HG03039 (cell line): Measurements from ENCODE around the gene TOP2A.

ENCODE experiments used
- ATAC-seq: cut with Tn5 transposase; IDR thresholded peaks from one replicate; pipeline ENCODE4 v1.9.1; 2021; ENCODE audit warnings: mild to moderate bottlenecking, moderate library complexity; ENCODE audit not compliant: unreplicated experiment

The TOP2A gene

GRCh38 chr17:40453881-40454612, 36.4 kb upstream of the TOP2A start:
- ATAC-seq, result no peak

GRCh38 chr17:40452921-40453378, 35.3 kb upstream of the TOP2A start:
- no peak for ATAC-seq

DNA sequence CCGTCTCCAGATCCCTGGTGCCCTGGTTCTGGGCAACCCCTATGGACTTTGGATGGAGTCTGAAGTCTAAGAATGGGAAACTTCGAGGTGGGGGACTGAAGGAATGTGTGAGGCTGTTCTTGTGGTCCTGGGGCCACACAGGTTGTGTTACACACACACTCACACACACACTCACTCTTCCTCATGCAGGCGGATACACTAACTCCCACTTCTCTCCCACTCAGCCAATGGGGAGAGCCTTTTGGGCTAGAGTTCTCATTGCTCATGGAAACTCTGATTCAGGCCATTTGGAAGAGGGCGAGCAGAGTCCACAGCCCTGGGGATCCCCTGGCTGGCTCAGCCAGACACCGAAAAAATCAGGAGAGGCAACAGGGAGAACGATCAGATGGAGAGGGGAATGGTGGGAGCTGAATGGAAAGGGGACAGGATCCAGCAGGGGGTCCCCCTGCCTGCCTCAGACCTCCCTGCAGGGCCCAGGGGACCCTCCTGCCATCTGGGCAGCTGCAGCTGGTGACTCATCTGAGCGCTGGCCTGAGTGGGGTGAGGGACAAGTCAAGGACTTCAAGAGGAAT, 34.6 kb upstream of the TOP2A start:
- ATAC-seq, result no peak

- ATAC-seq, result no peak
These were observed 33.7 kb upstream of the TOP2A start for GRCh38 chr17:40451420-40451819.

GRCh38 chr17:40450175-40450574, 32.5 kb upstream of the TOP2A start:
- no peak for ATAC-seq

DNA sequence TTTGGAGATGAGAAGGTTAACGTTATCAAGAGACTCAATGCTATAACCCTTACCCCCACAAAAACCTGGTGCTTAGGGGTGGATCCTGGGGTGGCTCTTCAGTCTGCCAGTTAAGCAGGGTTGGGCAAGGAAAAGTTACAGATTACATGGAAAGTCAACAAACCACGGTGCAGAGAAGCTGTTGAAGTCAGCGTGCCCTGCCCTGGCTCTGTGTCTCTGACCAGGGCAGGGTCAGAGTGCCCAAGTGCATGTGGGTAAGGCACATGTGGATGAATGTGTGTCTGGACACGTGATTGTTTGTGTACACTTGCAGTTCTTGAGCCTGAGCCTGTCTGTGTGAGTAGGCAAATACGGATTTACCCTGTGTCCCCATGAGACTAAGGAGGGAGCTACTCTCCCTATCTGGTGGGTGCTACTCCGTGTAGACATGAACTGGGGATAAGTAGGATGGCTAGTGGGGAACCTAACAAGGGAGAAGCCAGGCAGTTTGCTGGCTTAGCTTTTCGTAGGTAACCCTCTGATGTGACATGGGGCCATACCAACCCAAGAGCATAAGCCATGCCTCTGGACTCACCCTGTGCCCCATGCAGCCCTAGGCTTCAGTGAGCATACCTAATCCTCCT, 31.1 kb upstream of the TOP2A start:
- no peak for ATAC-seq

DNA sequence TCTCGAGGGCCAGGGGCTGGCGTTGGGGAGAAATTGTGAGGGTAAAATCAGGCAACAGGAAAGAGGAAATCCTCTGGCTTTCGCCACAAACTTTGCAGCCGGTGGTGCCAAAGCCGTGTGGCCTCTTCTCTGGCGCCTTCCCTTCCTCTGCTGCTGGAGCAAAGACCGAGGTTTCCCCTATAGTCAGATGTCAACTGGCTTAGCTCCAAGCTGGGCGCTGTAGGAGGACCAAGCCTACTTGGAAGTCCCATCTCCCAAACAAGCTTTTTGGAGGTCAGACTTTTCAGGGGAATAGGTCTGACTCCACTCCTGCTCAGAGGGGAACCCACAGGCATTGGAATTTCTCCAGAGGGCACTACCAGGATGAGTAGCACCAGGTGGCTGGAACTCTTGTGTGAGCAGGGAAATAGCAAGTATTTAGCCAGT, 30.5 kb upstream of the TOP2A start:
- ATAC-seq, result no peak

DNA sequence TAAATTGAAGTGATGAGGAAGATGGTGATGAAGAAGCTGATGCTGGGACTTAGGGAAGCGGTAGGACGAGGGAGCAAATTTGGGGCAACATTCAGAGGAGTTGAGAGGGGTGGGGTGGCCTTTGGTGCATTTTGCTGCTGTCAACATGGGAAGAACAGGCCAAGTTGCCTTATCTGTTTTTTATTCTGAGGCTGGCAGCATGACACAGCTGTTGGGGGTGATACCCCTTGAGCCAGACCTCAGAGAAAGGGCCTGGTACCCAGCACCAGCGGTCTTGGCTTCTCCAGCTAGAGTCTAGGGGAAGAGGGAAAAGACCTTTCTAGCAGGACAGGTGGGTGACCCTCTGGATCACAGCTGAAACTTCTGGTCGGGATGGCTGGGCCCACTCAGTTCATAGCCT, 30.1 kb upstream of the TOP2A start:
- no peak for ATAC-seq

GRCh38 chr17:40447148-40447644, 29.5 kb upstream of the TOP2A start:
- ATAC-seq, result no peak

- ATAC-seq, result no peak
These were observed 28.2 kb upstream of the TOP2A start for GRCh38 chr17:40445751-40446468.

DNA sequence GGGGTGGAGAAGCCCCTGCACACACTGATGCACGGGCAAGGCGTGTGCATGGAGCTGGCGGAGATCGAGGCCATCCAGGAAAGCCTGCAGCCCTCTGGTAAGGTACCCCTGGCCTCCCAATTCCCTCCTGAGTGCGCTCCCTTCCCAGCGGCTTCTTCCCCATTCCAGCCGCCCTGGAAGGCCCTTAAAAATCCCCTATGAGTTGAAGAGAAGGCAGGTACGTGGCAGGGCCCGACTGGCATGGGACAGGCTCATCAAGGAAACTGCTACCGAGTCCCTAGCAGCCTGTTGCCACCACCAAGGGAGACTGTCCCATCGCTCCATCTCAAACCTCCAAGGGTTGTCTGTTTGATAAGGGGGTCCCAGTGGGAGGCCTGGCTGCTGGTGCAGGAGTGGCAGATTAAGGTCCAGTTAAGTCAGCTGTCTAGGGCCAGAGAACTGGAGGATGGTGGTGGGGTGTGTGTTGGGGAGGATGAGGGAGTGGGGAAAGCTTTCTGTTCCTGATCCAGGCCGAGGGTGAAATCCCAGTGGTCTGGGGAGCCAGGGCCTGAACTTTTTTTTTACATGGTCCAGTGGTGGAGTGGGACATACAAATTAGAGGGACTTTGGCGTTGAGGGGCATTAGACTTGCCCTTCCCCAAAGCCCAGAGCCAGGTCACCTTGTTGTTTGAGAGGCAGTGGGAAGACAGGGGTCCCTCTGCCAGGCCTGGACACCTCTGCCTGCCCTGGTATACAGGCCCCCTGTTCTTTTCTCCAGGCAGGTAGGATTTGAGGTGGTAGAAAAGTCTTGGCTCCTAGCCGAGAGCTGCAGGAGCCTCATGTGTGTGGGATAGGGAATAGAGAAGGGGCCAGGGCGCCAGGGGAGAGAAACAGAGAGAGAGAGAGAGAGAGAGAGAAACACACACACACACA, 26.5 kb upstream of the TOP2A start:
- no peak for ATAC-seq

DNA sequence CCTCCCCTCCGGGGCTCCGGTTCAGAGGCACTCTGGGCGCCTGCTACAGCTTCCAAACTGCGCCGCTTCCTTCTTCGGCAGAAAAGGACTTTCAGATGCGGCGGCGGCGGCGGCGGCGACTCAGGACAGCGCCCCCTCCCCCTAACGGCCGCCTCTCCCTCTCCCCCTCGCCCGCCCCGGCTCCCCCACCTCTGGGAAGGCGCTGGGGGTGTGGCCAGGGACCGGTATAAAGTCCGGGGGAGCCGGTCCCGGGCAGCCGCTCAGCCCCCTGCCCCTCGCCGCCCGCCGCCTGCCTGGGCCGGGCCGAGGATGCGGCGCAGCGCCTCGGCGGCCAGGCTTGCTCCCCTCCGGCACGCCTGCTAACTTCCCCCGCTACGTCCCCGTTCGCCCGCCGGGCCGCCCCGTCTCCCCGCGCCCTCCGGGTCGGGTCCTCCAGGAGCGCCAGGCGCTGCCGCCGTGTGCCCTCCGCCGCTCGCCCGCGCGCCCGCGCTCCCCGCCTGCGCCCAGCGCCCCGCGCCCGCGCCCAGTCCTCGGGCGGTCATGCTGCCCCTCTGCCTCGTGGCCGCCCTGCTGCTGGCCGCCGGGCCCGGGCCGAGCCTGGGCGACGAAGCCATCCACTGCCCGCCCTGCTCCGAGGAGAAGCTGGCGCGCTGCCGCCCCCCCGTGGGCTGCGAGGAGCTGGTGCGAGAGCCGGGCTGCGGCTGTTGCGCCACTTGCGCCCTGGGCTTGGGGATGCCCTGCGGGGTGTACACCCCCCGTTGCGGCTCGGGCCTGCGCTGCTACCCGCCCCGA, 25.7 kb upstream of the TOP2A start, which contains the start of gene IGFBP4:
IGFBP4 (plus strand) TSS at position 255 of the 792 bp plus-strand sequence; CDS start at position 541, 286 bp downstream.
- no peak for ATAC-seq

GRCh38 chr17:40442392-40443195, 24.9 kb upstream of the TOP2A start:
- no peak for ATAC-seq

DNA sequence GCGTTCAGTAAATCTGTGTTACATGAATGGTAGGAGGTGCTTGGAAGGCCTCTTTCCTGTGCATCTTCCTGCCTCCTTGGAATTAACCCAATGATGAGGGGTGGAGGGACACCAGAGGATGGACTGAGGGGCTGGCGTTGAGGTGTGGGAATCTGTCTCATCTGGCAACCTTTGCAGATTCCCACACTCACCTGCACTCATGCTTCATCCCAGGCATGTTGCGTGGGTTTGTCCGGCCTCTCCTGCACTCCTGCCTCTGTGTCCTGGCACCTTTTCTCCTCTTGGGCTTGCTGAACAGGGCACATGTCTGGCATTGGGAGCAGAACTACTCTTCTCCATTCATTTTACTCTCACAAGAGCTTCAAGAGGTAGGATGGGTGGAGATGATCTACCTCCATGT, 22.5 kb upstream of the TOP2A start:
- no peak for ATAC-seq

- ATAC-seq, result no peak
These were observed 19.5 kb upstream of the TOP2A start for GRCh38 chr17:40437095-40437732.

- ATAC-seq, result no peak
These were observed 18.9 kb upstream of the TOP2A start for GRCh38 chr17:40436636-40437035.

- no peak for ATAC-seq
These were observed 16.1 kb upstream of the TOP2A start for GRCh38 chr17:40433551-40434415.
